GM20431 (cell line): ENCODE measurements around the gene MCTP2.

Experiments used
- in situ Hi-C: fragments of 300-500 bp; cut with MseI, MboI; formaldehyde crosslinking; loops from one replicate; pipeline ENCODE4 v1.15.0; 2020; ENCODE audit warnings: low sequenced_read_pairs; ENCODE audit not compliant: unreplicated experiment

MCTP2 gene

GRCh38 chr15:94379986-94380385, 148.6 kb downstream of the MCTP2 start:
- in situ Hi-C loops: no loop called here

DNA sequence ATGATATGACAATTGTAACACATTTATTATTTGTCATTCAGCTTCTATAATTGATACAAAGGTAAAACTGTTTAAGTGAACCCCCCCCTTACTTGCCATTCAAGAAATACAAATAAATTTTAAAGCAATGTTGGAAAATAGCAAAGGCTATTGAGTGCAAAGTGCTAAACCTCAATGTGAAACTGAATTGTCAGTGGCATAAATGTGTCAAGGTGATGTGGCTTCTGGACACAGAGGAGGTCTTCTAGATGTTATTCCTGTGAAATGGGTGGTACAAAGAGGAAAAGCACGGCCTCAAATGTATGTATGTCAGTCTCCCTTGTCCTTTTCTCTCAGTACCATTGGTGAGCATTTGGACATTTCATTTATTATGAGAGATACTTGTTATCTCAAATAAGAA, 149.4 kb downstream of the MCTP2 start:
- in situ Hi-C loops: no loop called here

- in situ Hi-C loops: no loop called here
Observed at GRCh38 chr15:94381384-94381783, 150.0 kb downstream of the MCTP2 start.

- in situ Hi-C loops: no loop called here
Observed at GRCh38 chr15:94383041-94383440, 151.7 kb downstream of the MCTP2 start.

GRCh38 chr15:94383706-94384105, 152.3 kb downstream of the MCTP2 start:
- in situ Hi-C loops: no loop called here

- in situ Hi-C loops: no loop called here
Observed at GRCh38 chr15:94385441-94385840, 154.1 kb downstream of the MCTP2 start.

DNA sequence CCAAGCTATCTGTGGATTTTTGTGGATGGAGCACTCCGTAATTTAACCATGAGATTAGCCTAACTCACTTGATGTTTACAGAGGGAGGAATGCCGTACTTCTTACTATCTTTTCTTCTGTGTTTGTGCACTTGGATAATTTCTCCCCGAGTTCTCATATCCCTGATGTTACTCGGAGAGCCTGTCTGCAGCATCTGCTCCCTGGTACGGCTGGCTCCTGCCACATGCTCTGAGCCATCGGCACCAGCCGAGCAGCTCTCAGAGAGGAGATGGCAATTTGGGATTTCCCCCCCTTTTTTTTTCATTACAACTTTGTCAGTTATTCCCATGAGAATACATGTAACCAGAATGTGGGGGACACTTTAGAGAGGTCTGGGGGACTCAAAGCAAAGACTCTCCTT, 155.0 kb downstream of the MCTP2 start:
- in situ Hi-C loops: no loop called here

- in situ Hi-C loops: no loop called here
Observed at GRCh38 chr15:94387442-94387841, 156.1 kb downstream of the MCTP2 start.

DNA sequence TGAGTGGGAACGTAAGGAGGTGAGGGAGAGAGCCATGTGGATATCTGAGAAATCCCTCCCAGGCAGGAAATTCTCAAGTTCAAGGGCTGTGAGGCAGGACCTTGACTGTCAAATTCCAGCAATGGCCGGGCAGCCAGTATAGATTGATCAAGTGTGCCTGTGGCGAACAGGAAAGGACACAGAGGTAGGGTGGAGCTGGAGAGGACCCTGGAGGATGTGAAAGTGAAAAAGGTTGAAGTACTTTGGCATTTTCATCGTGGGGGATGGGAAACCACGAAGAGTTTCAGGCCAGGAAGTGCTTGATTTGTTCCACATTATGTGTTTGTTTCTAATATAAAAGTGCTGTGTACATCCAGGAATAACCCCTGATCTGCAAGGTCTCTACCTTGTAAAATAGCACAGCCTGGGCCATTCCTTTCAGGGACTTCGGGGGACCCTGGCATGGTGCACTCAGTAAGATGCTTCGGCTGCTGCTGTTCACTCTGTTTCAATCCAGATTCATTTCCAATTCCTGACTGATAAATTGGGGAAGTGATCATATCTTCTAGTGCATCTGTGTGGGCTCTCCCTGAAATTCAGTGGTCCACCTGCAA, 156.6 kb downstream of the MCTP2 start:
- in situ Hi-C loops: no loop called here

DNA sequence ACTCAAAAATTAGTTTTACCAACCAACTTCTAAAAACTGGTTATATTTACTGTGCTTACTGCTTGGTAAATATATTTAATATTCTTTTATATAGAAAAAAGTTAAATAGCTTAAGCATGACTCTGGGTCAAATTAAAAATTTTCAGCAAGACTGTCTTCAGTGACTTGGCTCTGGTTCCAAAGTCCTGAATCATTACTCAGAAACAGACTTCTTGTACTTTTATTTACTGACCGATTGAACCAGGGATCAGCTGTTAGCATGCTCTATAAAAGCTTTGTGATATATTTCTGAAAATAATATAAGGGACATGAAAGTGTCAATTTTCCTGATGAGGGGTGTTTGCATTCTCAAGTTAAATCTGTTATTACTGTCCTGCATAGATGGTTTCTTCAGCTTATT, 164.3 kb downstream of the MCTP2 start:
- in situ Hi-C loops: no loop called here

DNA sequence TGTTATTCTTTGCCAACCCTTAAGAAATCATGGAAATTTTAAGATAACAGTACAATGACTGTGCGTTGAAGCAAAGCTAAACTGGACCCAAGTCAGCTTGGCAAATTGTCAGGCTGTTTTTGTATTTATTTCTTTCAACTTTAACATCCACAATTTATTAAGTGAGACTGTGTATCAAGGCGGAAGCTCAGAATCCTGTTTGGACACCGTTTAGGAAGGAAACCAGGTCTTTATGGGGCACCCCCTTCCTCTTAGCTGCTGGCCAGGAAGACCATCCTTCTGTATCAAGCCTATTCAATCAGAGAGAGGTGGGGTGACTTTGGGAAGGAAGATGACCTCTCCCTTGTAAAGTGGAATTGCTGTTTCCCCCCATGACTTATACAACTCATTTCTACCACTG, 166.0 kb downstream of the MCTP2 start:
- in situ Hi-C loops: no loop called here

DNA sequence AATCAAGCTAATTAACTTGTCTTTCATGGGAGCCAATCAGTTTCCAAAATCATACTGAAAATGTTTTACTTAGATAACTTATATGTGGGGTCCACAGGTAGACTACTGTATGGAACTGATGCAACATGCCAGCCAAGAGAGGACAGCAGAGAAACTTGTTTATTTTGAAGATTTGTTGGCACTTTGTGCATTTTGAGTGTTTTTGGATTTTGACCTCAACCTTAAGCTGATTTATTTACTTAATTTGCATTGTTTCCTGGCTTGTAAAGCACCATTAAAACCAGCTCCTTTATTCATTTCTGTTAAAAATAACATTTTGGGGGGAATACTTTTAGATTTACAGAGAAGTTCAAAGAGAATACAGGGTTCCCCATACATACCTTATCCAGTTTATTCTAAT, 166.6 kb downstream of the MCTP2 start:
- in situ Hi-C loops: no loop called here

DNA sequence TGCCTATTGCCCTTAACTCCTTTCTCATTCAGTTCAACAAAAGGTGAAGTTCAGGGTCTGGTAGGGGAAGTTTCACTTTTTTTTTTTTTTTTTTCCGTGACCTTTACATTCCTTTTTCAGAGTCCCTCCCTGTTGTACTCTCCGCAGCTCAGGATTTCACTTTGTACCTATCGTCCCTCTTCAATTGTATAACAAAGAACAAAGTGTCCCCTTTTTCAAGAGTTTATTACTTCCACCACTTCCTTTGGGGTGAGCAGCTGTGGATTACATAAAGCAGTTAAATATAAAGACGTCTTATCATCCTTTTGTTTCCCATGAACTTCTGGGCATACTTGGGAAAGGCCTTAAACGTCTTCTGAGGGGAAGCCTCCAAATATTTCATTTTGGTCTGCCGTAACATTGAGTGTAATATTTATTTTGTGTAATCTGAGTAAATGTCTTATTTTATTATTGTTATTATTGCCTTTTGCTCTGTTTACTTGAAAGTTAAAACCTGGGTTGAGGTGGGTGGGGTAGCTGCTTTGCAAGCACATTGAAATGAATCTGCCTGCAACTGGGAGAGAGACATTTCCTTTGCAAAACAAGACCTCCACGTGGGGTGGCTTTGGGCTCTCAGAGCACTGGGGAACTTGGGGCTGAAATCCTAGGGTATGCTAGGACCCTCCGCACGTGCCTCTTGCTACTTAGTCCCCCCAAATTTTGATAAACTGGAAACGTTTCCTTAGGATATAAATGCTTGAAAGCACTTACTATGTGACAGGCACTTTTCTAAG, 169.4 kb downstream of the MCTP2 start:
- in situ Hi-C loops: no loop called here

GRCh38 chr15:94403331-94403730, 172.0 kb downstream of the MCTP2 start:
- in situ Hi-C loops: no loop called here

GRCh38 chr15:94404733-94405283, 173.4 kb downstream of the MCTP2 start:
- in situ Hi-C loops: no loop called here

- in situ Hi-C loops: no loop called here
Observed at GRCh38 chr15:94411285-94411684, 179.9 kb downstream of the MCTP2 start.

- in situ Hi-C loops: no loop called here
Observed at GRCh38 chr15:94411846-94412245, 180.5 kb downstream of the MCTP2 start.

DNA sequence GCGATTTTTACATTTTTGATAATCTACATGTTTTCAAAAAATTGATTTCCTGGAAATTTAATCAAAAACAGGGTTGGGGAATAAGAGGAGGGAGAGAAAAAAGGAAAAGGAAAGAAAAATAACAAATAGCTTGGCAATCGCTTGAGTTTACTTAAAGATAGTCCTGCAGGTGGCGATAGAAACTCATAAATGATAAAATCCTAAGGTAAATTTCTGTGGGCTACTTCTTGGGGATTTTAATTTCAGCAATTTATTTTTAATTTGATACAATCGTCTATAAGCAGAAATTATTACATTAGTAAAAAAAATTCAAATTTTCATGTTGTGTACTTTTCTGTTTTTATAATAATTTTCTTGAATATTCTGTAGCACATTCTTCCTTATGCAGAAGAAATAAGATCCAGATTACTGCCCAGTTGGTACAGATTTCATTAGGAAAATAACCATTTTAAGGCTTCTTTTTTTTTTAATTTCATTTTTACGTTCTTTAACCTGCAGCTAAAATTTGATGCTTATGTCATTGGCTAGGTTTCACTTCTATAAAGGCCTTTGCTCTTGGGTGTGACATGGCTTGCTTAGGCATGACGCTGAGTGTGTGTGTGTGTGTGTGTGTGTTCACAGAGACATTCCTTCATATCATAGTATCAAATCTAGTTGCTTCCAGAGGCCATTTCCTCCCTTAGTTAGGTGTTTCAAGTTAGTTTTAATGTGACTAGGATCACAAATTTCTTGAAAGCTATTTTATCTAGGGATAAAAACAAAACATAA, 181.8 kb downstream of the MCTP2 start:
- in situ Hi-C loops: no loop called here

DNA sequence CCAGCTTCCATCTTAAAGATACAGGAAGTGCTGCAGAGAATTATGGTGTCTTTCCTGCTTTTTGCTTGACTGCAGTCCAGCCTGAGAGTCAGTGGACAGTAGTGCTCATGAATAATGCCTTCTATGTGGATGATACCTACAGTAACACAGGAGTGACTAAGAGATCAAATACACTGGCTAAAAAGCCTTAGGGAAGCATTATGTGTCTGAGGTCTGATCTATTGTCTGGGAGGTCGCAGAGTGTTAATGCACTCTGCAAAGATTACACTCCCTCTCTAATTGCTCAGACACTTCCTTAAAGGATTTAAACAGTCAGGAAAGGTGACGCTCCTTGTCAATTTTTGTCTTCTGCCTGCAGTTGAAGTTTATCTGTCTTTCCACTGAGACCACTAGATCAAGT, 183.6 kb downstream of the MCTP2 start:
- in situ Hi-C loops: no loop called here

- in situ Hi-C loops: no loop called here
Observed at GRCh38 chr15:94416267-94416666, 184.9 kb downstream of the MCTP2 start.

GRCh38 chr15:94416820-94417219, 185.5 kb downstream of the MCTP2 start:
- in situ Hi-C loops: no loop called here
